LNCAP (cell line): ENCODE measurements around the gene A2ML1.

Source experiments
- TF ChIP-seq, protein P1 (sequence below): fragments of 450-650 bp; IDR thresholded peaks from 2 replicates; pipeline ENCODE4 v1.5.1; 2017; ENCODE audit warnings: mild to moderate bottlenecking

The A2ML1 gene

DNA sequence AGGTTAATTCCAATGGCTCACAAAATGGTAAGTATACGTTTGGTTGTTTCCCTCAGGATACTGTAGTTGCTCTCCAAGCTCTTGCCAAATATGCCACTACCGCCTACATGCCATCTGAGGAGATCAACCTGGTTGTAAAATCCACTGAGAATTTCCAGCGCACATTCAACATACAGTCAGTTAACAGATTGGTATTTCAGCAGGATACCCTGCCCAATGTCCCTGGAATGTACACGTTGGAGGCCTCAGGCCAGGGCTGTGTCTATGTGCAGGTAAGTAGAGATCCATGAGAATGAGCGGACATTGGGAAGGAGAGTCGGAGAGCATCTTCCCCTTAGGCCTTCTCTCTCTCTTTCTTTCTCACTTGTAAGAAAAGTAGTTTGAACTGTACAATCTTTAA, 45.4 kb downstream of the A2ML1 start:
- TF ChIP-seq, protein P1, sequence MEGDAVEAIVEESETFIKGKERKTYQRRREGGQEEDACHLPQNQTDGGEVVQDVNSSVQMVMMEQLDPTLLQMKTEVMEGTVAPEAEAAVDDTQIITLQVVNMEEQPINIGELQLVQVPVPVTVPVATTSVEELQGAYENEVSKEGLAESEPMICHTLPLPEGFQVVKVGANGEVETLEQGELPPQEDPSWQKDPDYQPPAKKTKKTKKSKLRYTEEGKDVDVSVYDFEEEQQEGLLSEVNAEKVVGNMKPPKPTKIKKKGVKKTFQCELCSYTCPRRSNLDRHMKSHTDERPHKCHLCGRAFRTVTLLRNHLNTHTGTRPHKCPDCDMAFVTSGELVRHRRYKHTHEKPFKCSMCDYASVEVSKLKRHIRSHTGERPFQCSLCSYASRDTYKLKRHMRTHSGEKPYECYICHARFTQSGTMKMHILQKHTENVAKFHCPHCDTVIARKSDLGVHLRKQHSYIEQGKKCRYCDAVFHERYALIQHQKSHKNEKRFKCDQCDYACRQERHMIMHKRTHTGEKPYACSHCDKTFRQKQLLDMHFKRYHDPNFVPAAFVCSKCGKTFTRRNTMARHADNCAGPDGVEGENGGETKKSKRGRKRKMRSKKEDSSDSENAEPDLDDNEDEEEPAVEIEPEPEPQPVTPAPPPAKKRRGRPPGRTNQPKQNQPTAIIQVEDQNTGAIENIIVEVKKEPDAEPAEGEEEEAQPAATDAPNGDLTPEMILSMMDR: no peak

DNA sequence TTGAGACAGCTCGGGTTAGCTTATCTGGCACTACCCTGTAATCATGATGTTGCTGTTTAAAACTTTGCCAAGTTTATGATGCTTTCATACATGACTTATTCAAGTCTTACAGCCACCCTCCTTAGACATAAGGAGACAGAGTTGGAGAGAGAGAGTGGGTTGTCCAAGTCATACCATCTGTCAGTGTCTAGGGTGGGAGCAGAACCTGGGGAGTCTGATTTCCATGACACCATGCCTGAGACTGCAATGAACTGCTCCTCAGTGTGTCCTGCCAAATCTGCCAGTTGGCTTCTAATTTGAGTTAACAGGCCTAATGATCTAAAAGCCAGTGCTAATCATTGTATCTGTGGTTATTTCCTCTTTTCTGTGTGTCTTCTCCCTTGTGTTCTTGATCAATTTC, 48.2 kb downstream of the A2ML1 start:
- TF ChIP-seq, protein P1: no peak

DNA sequence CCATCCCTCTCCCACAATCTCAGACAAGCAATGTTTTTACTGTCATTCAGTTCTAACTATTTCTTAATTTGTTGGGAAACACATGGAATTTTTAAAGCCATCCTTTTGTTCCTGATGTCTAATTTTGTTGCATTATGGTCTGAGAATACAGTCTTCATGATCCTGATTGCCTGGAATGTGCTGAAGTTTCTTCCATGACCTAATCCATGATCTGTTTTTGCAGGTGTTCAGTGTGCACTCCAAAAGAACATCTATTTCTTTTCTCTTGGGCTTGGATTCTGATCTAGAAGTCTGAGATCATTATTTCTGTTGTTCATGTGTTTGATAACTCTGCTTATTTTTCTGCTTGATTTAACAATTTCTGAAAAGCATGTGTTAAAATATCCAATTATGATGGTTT, 48.6 kb downstream of the A2ML1 start:
- TF ChIP-seq, protein P1: no peak

- TF ChIP-seq, protein P1: no peak
These were observed 54.5 kb downstream of the A2ML1 start for GRCh38 chr12:8876887-8877286.

DNA sequence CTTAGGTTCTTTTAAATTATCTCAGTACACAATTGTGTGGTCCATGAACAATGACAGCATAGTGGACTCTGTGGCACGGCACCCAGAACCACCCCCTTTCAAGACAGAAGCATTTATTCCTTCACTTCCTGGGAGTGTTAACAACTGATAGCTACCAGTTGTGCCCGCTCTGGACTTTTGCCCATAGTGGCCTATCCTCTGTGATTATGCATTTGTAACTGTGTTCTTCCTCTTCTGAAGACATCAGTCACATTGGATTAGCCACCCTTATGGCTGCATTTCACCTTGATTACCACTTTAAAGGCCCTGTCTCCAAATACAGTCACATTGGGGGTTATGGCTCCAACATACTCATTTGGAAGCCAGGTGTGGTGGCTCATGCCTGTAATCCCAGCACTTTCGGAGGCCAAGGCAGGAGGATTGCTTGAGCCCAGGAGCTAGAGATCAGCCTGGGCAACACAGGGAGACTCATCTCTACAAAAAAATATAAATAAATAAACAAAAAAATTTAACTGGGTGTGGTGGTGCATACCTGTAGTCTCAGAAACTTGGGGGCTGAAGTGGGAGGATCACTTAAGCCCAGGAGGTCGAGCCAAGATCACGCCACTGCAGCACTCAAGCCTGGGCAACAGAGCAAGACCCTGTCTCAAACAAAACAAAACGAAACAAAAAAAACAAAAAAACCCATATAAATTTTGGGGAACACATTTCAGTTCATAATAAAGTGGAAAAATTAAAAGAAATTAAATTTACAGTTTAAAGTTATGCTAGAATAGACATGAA, 64.3 kb downstream of the A2ML1 start:
- TF ChIP-seq, protein P1: no peak

- TF ChIP-seq, protein P1: no peak
These were observed 64.9 kb downstream of the A2ML1 start for GRCh38 chr12:8887285-8887715.

DNA sequence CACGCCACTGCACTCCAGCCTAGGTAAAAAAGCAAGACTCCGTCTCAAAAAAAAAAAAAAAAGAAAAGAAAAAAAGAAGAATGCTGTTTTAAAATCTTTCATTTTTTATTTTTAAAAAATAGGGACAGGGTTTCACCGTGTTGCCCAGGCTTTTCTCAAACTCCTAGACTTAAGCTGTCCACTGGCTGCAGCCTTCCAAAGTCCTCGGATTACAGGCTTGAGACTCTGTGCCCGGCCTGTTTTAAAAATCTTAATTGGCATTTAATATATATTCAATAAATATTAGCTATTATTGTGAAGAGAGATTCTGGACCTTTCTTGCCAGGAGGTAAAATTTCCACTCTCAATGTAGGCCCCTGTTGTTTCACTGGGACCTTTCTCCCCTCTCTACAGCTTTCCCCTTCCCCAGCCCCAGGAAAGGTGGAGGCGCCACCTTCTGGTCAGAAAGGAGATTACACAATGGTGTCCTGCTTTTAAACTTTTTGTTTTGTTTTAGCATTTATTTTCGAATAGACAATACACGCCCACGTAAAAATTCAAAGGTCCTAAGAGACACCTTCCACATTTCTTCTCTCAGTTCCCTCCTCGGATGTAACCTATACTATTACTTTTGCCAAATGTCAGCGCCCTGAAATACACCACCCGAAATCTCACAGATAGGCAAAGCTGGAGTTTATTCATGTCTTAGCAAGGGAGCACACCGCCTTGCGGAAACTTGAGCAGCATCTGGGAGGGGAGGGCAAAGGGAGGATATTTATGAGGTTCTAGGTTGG, 68.1 kb downstream of the A2ML1 start:
- TF ChIP-seq, protein P1: peak; percentile 81
